Activated T-cell treated with anti-CD3 and anti-CD28 coated beads, Interleukin-2, amount 50 U/mL, for 72 hours (primary cell): ENCODE measurements around the gene KRTAP9-6. TPM values are rescaled to one million over a fixed set of nuclear protein-coding genes. Genes with fewer than 3 reads are reported as not detected.
A peak's percentile ranks its signal among the peaks of the same experiment; 100 is the strongest.

Experiments
- ATAC-seq, 2 donors: fragments of 150-1000 bp; cut with Tn5 transposase; replicated peaks in 1 of 2; 2 replicates each; pipeline ENCODE4 v1.10.0; 2021; ENCODE audit warnings: moderate library complexity in 2 of 2, mild to moderate bottlenecking in 1 of 2
- DNase-seq, 2 donors: peaks; one replicate each; pipeline ENCODE4 v3.0.0; 2021 to 2022; ENCODE audit warnings: mixed read lengths in 1 of 2
- H3K27ac Mint-ChIP-seq: one replicate; pipeline ENCODE4 v1.8.0; 2022; ENCODE audit warnings: mild to moderate bottlenecking, moderate library complexity, mixed read lengths
- H3K27me3 Mint-ChIP-seq: one replicate; pipeline ENCODE4 v1.8.0; 2022; ENCODE audit warnings: low read depth, mixed read lengths
- H3K36me3 Mint-ChIP-seq, 2 donors: one replicate each; pipeline ENCODE4 v1.8.0; 2022; ENCODE audit warnings: mixed read lengths in 2 of 2, mild to moderate bottlenecking in 1 of 2; ENCODE audit not compliant: insufficient read depth in 2 of 2
- H3K4me1 Mint-ChIP-seq: one replicate; pipeline ENCODE4 v1.8.0; 2022; ENCODE audit warnings: low read depth, mixed read lengths
- H3K4me3 Mint-ChIP-seq, 2 donors: one replicate each; pipeline ENCODE4 v1.8.0; 2022; ENCODE audit warnings: mild to moderate bottlenecking in 2 of 2, mixed read lengths in 2 of 2, moderate library complexity in 2 of 2
- H3K9me3 Mint-ChIP-seq, 2 donors: one replicate each; pipeline ENCODE4 v1.8.0; 2022; ENCODE audit warnings: mixed read lengths in 2 of 2
- total RNA-seq, 2 donors: library from RNA; stranded (reverse); gene quantifications; one replicate each; pipeline ENCODE4 v1.2.3, GENCODE V29; 2022

The KRTAP9-6 gene
- total RNA-seq, 2 donors from 2014 or later: not detected

DNA sequence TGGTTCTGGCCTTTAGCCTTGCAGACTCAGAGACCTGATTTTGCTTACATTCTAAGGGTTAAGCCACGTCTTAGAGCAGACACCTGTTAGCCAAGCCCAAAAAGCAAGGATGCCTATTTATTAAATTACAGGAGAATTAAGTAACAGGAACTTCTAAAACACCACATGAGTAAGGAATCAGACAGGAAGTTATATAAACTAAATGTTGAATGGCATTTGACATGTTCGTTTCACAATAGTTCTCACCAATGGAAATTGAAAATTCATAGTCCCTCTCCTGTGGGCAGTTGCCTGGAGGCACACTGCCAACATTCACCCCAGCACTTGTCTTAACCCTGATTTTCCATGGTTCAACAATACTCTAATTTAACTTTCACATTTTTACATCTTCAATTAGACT, 19.4 kb downstream of the KRTAP9-6 start:
- Mint-ChIP-seq H3K4me3 (no peak overlapping the region), H3K4me1 (peaks cover 9% of the 10 kb centered on the region), H3K36me3 (no peaks in the 10 kb centered on the region), H3K27ac (no peak overlapping the region), H3K27me3 (no peaks in the 10 kb centered on the region), H3K9me3 (no peaks in the 10 kb centered on the region)
- DNase-seq (no peak), ATAC-seq (no peak)

- H3K4me3 Mint-ChIP-seq: no peak overlapping the region
- no peaks in the 10 kb centered on the region for H3K9me3 Mint-ChIP-seq
- no peak overlapping the region for H3K27ac Mint-ChIP-seq
- H3K36me3 Mint-ChIP-seq: no peaks in the 10 kb centered on the region
- no peak for ATAC-seq
- no peak for DNase-seq
- peaks cover 9% of the 10 kb centered on the region for H3K4me1 Mint-ChIP-seq
- no peaks in the 10 kb centered on the region for H3K27me3 Mint-ChIP-seq
Measured at GRCh38 chr17:41287050-41287449, 21.9 kb downstream of the KRTAP9-6 start.

GRCh38 chr17:41294016-41294415, 28.8 kb downstream of the KRTAP9-6 start:
- no peaks in the 10 kb centered on the region for H3K4me1 Mint-ChIP-seq
- no peak overlapping the region for H3K4me3 Mint-ChIP-seq
- no peaks in the 10 kb centered on the region for H3K27me3 Mint-ChIP-seq
- DNase-seq (no peak), ATAC-seq (no peak)
- H3K36me3 Mint-ChIP-seq: no peaks in the 10 kb centered on the region
- no peaks in the 10 kb centered on the region for H3K9me3 Mint-ChIP-seq
- H3K27ac Mint-ChIP-seq: no peak overlapping the region

- Mint-ChIP-seq H3K4me1 (no peaks in the 10 kb centered on the region), H3K9me3 (no peaks in the 10 kb centered on the region), H3K27ac (no peak overlapping the region), H3K36me3 (no peaks in the 10 kb centered on the region), H3K27me3 (no peaks in the 10 kb centered on the region), H3K4me3 (no peak overlapping the region)
- ATAC-seq (no peak), DNase-seq (no peak)
Measured at GRCh38 chr17:41296846-41297245, 31.7 kb downstream of the KRTAP9-6 start.

- DNase-seq (no peak), ATAC-seq (no peak)
- H3K36me3 Mint-ChIP-seq: no peaks in the 10 kb centered on the region
- no peaks in the 10 kb centered on the region for H3K4me1 Mint-ChIP-seq
- H3K9me3 Mint-ChIP-seq: no peaks in the 10 kb centered on the region
- H3K4me3 Mint-ChIP-seq: no peak overlapping the region
- H3K27ac Mint-ChIP-seq: no peak overlapping the region
- H3K27me3 Mint-ChIP-seq: no peaks in the 10 kb centered on the region
Measured at GRCh38 chr17:41298458-41299135, 33.4 kb downstream of the KRTAP9-6 start.

DNA sequence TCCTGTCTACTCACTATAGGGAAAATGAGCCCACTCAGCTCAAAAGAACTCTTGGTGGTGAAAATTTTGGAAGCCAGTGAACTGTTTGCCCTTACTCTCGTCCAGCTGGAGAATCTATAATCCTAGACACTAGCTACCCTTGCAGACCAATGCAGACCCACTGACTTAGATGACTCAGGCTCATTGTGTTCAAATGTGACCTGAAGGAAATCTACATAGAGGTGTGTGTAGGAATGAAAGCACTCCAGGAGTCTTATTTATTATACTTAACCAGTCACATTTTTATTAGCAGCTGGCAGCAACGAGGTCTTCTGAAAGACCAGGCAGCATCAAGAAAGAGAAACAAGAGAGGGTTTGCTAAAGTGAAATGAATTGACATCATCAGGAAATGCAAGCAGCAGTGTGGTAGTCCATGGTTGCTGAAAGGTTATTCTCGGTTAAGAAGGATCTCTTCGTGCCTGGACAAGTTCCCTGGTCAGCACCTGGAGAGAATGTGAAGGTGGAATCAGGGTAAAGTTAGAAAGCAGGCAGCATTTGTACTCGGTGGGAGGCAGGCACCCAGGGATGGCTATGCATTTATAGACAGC, 36.1 kb downstream of the KRTAP9-6 start:
- no peaks in the 10 kb centered on the region for H3K27me3 Mint-ChIP-seq
- H3K27ac Mint-ChIP-seq: no peak overlapping the region
- H3K36me3 Mint-ChIP-seq: no peaks in the 10 kb centered on the region
- H3K4me3 Mint-ChIP-seq: no peak overlapping the region
- no peak for ATAC-seq
- no peak for DNase-seq
- H3K9me3 Mint-ChIP-seq: no peaks in the 10 kb centered on the region
- H3K4me1 Mint-ChIP-seq: no peaks in the 10 kb centered on the region

DNA sequence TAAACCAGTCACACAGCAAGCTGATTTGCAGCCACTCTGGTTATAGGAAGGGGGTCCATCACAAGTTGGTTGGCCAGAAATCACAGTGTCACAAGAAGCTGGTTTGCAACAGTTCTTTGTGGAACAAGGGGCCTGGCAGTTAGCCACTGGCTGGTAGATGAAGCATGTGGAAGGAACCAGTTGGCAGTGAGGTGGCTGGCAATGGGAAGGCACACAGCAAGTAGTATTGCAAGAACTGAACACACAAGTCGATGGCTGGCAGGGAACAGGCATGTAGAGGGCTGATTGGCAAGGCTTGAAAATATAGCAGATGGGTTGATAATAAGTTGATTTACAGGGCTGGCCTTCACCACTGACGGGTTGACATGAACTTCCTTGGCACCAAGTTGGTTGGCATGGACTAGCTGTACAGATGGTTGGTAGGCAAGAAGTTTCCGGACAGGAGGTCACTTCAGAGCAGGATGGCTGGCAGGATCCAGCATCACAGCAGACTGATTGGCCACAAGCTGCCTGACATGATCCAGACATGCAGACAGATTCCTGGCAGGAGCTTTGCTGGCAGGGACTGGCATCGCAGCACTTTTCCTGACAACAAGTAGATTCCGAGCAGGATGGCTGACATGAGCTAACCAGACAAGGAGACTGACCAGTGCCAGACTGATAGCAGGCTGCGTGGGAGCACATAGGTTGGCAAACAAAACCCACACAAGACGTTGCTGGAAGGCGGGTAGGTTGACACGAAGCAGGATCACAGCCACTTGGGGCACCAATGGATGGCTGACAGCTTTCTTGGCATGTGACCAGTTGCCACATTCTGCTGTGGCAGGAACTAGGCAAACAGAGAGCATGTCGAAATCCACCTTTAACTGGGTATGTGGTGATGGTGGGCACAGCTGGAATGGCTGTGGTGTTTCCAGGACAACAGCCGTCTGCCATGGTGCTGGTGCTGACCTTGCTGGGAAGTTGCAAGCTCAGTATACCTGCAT, 37.0 kb downstream of the KRTAP9-6 start, which contains the start of gene KRTAP29-1:
TSS of gene KRTAP29-1 (minus strand) at position 936 of the 986 bp plus-strand sequence. CDS start at position 936, 0 bp downstream.
- DNase-seq (no peak), ATAC-seq (no peak)
- Mint-ChIP-seq H3K4me3 (no peak within 1 kb of the TSS), H3K4me1 (peaks cover 8% of the 10 kb centered on the region), H3K27ac (no peak within 1 kb of the TSS), H3K36me3 (no peaks in the 10 kb centered on the region), H3K9me3 (no peaks in the 10 kb centered on the region), H3K27me3 (no peaks in the 10 kb centered on the region)

- Mint-ChIP-seq H3K27me3 (no peaks in the 10 kb centered on the region), H3K4me3 (no peak overlapping the region), H3K36me3 (no peaks in the 10 kb centered on the region), H3K9me3 (no peaks in the 10 kb centered on the region), H3K4me1 (peaks cover 15% of the 10 kb centered on the region), H3K27ac (no peak overlapping the region)
- DNase-seq (no peak), ATAC-seq (no peak)
Measured at GRCh38 chr17:41302981-41303380, 37.8 kb downstream of the KRTAP9-6 start.

DNA sequence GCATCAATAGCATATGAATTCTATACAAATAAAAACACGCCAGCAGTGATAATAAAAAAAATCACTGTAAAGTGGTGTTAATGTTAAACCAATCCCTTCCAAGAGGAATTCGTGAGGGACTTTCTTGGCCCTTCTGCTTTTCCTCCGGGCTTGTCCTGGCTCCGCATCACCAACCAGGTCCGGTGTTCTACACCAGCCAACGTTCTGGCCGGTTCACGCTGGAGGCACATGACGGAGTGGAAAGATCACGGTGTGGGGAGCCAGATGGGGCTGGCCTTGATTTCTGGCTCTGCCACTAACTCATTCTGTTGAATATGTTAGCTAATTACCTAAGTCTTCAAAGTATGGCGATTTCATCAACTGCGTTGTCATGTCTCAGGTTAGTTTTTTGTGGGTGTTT, 38.9 kb downstream of the KRTAP9-6 start:
- Mint-ChIP-seq H3K36me3 (no peaks in the 10 kb centered on the region), H3K4me1 (peaks cover 26% of the 10 kb centered on the region), H3K27me3 (no peaks in the 10 kb centered on the region), H3K9me3 (no peaks in the 10 kb centered on the region), H3K4me3 (no peak overlapping the region), H3K27ac (no peak overlapping the region)
- no peak for DNase-seq
- no peak for ATAC-seq

DNA sequence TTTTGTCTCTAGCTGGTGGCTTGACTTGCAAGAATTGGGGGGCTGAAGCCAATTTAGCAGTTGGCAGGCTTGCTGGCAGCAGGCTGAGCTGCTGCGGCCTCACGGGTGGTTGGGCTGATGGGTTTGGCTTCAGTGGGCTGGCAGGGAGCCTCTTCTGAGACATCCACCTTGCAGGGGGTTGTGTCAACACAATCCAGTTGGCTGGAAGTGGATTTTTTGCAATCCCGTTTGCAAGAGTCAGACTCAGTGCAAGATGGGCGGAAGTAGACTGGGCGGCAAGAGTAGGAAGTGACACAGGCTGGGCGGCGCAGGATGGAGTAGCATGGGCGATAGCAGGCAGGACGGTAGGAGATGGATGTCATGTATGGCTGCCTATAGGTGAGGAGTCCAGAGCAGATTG, 42.5 kb downstream of the KRTAP9-6 start:
- Mint-ChIP-seq H3K36me3 (no peaks in the 10 kb centered on the region), H3K9me3 (no peaks in the 10 kb centered on the region), H3K27ac (peak overlapping the region; percentile 54), H3K4me3 (peak overlapping the region; percentile 76 to 80), H3K4me1 (peaks cover 42% of the 10 kb centered on the region), H3K27me3 (no peaks in the 10 kb centered on the region)
- no peak for DNase-seq
- no peak for ATAC-seq

- Mint-ChIP-seq H3K27ac (peak overlapping the region; percentile 79), H3K36me3 (no peaks in the 10 kb centered on the region), H3K4me3 (peak overlapping the region; percentile 76 to 80), H3K27me3 (no peaks in the 10 kb centered on the region), H3K9me3 (no peaks in the 10 kb centered on the region), H3K4me1 (peaks cover 42% of the 10 kb centered on the region)
- peak; percentile 59 to 63 for DNase-seq
- ATAC-seq: peak; percentile 88
Measured at GRCh38 chr17:41308251-41308917, 43.2 kb downstream of the KRTAP9-6 start.

GRCh38 chr17:41308918-41309359, 43.8 kb downstream of the KRTAP9-6 start, which contains the start of gene KRTAP16-1:
Gene KRTAP16-1 (minus strand): TSS chr17:41309309. CDS start chr17:41309253, 56 bp downstream.
- H3K27me3 Mint-ChIP-seq: no peaks in the 10 kb centered on the region
- H3K4me1 Mint-ChIP-seq: peaks cover 42% of the 10 kb centered on the region
- H3K27ac Mint-ChIP-seq: peak within 1 kb of the TSS; percentile 79
- peak within 1 kb of the TSS; percentile 76 to 80 for H3K4me3 Mint-ChIP-seq
- peak; percentile 38 to 44 for DNase-seq
- H3K9me3 Mint-ChIP-seq: no peaks in the 10 kb centered on the region
- H3K36me3 Mint-ChIP-seq: no peaks in the 10 kb centered on the region
- ATAC-seq: peak; percentile 64 to 68
